ENCODE measurements around the gene BEGAIN. TPM values are rescaled to one million over a fixed set of nuclear protein-coding genes. Genes with fewer than 3 reads are reported as not detected.

BEGAIN gene
- total RNA-seq, 2 experiments from 2014 or later, result 0.76 TPM; not detected in 1

DNA sequence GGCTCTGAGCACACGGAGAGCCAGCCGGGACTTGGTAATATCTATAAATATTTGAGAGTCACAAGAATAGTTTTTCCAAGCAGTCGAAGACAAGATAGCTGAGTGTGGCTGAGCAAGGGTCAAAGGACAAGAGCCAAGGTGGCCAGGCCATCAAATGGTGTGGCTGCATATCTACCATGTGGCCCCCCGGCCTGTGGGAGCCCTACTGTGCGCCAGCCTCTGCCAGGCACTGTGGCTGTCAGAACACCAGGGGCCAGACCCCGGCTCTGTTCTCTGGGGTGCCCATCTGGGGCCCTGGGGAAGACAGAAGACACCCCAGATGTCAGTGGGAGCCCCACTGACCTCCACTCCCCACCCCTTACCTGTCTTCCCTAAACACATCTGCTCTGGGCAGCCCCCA, 22.7 kb downstream of the BEGAIN start:
- H3K27ac ChIP-seq (ENCODE audit: low read depth, low read length, poor library complexity, severe bottlenecking), result no peak overlapping the region
- intact Hi-C loops (cut with micrococcal nuclease; ENCODE audit: unreplicated experiment), result no loop called here
- DNase-seq (ENCODE audit: low spot score), result no peak
- H3K9me2 ChIP-seq (ENCODE audit: insufficient read depth, low read length), result no peaks in the 10 kb centered on the region
- H3K4me2 ChIP-seq (ENCODE audit: low read length), result no peak overlapping the region
- H2AFZ ChIP-seq (ENCODE audit: low read length), result no peak overlapping the region
- H3K36me3 ChIP-seq (ENCODE audit: insufficient read depth, low read length), result no peaks in the 10 kb centered on the region
- no peaks in the 10 kb centered on the region for H3K9me3 ChIP-seq (ENCODE audit: low read length)
- no TSS peak for BruUV-seq (replicated peaks)
- ChIA-PET CTCF (ENCODE audit: unreplicated experiment) (no interaction called here), POLR2A (no interaction called here)
- H3K4me3 ChIP-seq (ENCODE audit: low read depth, low read length, poor library complexity, severe bottlenecking), result no peak overlapping the region
- TF ChIP-seq, protein P1, sequence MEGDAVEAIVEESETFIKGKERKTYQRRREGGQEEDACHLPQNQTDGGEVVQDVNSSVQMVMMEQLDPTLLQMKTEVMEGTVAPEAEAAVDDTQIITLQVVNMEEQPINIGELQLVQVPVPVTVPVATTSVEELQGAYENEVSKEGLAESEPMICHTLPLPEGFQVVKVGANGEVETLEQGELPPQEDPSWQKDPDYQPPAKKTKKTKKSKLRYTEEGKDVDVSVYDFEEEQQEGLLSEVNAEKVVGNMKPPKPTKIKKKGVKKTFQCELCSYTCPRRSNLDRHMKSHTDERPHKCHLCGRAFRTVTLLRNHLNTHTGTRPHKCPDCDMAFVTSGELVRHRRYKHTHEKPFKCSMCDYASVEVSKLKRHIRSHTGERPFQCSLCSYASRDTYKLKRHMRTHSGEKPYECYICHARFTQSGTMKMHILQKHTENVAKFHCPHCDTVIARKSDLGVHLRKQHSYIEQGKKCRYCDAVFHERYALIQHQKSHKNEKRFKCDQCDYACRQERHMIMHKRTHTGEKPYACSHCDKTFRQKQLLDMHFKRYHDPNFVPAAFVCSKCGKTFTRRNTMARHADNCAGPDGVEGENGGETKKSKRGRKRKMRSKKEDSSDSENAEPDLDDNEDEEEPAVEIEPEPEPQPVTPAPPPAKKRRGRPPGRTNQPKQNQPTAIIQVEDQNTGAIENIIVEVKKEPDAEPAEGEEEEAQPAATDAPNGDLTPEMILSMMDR (conservative IDR thresholded peaks at IDR 0.05; ENCODE audit: low read length), result no peak
- no peak for TF ChIP-seq EZH2phosphoT487 (IDR thresholded peaks at IDR 0.05; ENCODE audit: borderline replicate concordance, low read depth, low read length)
- no peaks in the 10 kb centered on the region for H4K20me1 ChIP-seq (ENCODE audit: insufficient read depth, low read length)
- no peaks in the 10 kb centered on the region for H3K4me1 ChIP-seq (ENCODE audit: insufficient read depth, low read length, poor library complexity, severe bottlenecking)
- H3K79me2 ChIP-seq (ENCODE audit: insufficient read depth, low read depth, low read length), result no peaks in the 10 kb centered on the region

DNA sequence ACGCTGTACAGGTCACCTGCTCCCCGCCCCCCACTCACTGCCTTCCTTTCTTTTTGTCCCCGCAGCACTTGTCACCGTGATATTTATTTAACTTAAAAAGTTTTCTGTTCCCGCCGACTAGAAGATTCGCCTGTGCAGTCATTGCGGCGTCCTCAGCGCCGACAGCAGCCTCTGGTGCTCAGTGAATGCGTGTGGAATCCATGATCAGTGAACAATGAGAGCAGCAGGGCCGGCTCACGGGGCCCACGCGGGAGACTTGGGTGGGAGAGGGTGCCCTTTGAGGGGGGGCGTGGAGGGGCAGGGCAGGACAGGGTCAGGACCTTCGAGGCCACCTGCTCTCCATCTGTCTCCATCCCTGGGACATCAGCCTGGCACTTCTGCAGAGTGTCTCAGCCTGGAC, 24.5 kb downstream of the BEGAIN start:
- no peaks in the 10 kb centered on the region for H3K79me2 ChIP-seq (ENCODE audit: insufficient read depth, low read depth, low read length)
- H3K27ac ChIP-seq (ENCODE audit: low read depth, low read length, poor library complexity, severe bottlenecking), result no peak overlapping the region
- H4K20me1 ChIP-seq (ENCODE audit: insufficient read depth, low read length), result no peaks in the 10 kb centered on the region
- H3K36me3 ChIP-seq (ENCODE audit: insufficient read depth, low read length), result no peaks in the 10 kb centered on the region
- no peaks in the 10 kb centered on the region for H3K4me1 ChIP-seq (ENCODE audit: insufficient read depth, low read length, poor library complexity, severe bottlenecking)
- no peak for DNase-seq (ENCODE audit: low spot score)
- no peaks in the 10 kb centered on the region for H3K9me2 ChIP-seq (ENCODE audit: insufficient read depth, low read length)
- H3K4me3 ChIP-seq (ENCODE audit: low read depth, low read length, poor library complexity, severe bottlenecking), result no peak overlapping the region
- TF ChIP-seq EZH2phosphoT487 (IDR thresholded peaks at IDR 0.05; ENCODE audit: borderline replicate concordance, low read depth, low read length), result no peak
- TF ChIP-seq, protein P1 (conservative IDR thresholded peaks at IDR 0.05; ENCODE audit: low read length), result no peak
- H3K9me3 ChIP-seq (ENCODE audit: low read length), result no peaks in the 10 kb centered on the region
- CTCF ChIA-PET (ENCODE audit: unreplicated experiment), result no interaction called here
- no TSS peak for BruUV-seq (replicated peaks)
- no peak overlapping the region for H2AFZ ChIP-seq (ENCODE audit: low read length)
- intact Hi-C loops (cut with micrococcal nuclease; ENCODE audit: unreplicated experiment), result no loop called here
- H3K4me2 ChIP-seq (ENCODE audit: low read length), result no peak overlapping the region
- POLR2A ChIA-PET, result no interaction called here

DNA sequence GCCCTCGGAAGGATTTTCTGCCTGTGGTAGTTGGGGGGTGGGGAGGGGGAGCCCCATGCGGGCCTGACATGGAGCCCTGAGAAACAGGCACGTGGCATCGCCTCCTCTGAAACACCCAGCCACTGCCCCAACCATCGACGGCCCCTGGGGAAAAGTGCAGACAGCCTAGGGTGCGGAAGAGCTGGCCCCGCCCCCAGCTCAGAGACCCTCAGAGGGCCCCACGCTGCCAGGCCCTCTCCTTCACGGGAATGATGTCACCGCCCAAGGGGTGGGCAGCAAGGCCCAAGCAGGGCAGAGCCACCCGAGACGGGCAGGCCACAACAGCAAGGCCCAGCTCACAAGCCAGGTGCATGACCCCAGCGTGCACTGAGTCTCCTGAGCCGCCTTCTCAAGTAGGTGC, 26.2 kb downstream of the BEGAIN start:
- no peaks in the 10 kb centered on the region for H4K20me1 ChIP-seq (ENCODE audit: insufficient read depth, low read length)
- no peaks in the 10 kb centered on the region for H3K79me2 ChIP-seq (ENCODE audit: insufficient read depth, low read depth, low read length)
- H3K4me1 ChIP-seq (ENCODE audit: insufficient read depth, low read length, poor library complexity, severe bottlenecking), result no peaks in the 10 kb centered on the region
- no peaks in the 10 kb centered on the region for H3K36me3 ChIP-seq (ENCODE audit: insufficient read depth, low read length)
- TF ChIP-seq, protein P1 (conservative IDR thresholded peaks at IDR 0.05; ENCODE audit: low read length), result no peak
- no peak for TF ChIP-seq EZH2phosphoT487 (IDR thresholded peaks at IDR 0.05; ENCODE audit: borderline replicate concordance, low read depth, low read length)
- no peak overlapping the region for H3K4me3 ChIP-seq (ENCODE audit: low read depth, low read length, poor library complexity, severe bottlenecking)
- DNase-seq (ENCODE audit: low spot score), result no peak
- intact Hi-C loops (cut with micrococcal nuclease; ENCODE audit: unreplicated experiment), result no loop called here
- ChIA-PET POLR2A (no interaction called here), CTCF (ENCODE audit: unreplicated experiment) (no interaction called here)
- BruUV-seq (replicated peaks), result no TSS peak
- no peaks in the 10 kb centered on the region for H3K9me2 ChIP-seq (ENCODE audit: insufficient read depth, low read length)
- H3K4me2 ChIP-seq (ENCODE audit: low read length), result no peak overlapping the region
- no peak overlapping the region for H3K27ac ChIP-seq (ENCODE audit: low read depth, low read length, poor library complexity, severe bottlenecking)
- H3K9me3 ChIP-seq (ENCODE audit: low read length), result no peaks in the 10 kb centered on the region
- no peak overlapping the region for H2AFZ ChIP-seq (ENCODE audit: low read length)
